HepG2 (cell line): ENCODE results near the gene P3R3URF. TPM values are rescaled to one million over a fixed set of nuclear protein-coding genes. Genes with fewer than 3 reads are reported as not detected.

Experiments
- ATAC-seq: fragments of 200-7000 bp; cut with Tn5 transposase; 3 replicates; pipeline ENCODE4 v1.9.1; 2020; ENCODE audit warnings: mild to moderate bottlenecking, moderate library complexity
- BruUV-seq: library from RNA; stranded (reverse); fragments of 400-500 nt; replicated peaks from 2 replicates; lab custom pipeline; 2021; lab: Mats Ljungman, UMichigan
- CTCF ChIA-PET: fragments of 300-600 bp; formaldehyde crosslinking; extraction: SDS; loops from one replicate; lab custom pipeline; 2021; ENCODE audit warnings: low total read pairs, inconsistent platforms, low intra/inter-chr PET ratio; lab: Yijun Ruan, JAX
- POLR2A ChIA-PET: fragments of 350-600 bp; sonication (Branson Sonifier 250); formaldehyde crosslinking; loops from one replicate; lab custom pipeline; 2020; ENCODE audit warnings: antibody characterized with exemption, inconsistent platforms; lab: Yijun Ruan, JAX
- DNase-seq: peaks from one replicate; pipeline ENCODE4 v3.0.0-alpha.2; 2015; ENCODE audit warnings: low spot score
- FAIRE-seq: peaks from 3 replicates; lab custom pipeline; 2011; peaks lifted over from hg19 to GRCh38; lab: Jason Lieb, UNC
- H2AFZ ChIP-seq: one replicate; pipeline ENCODE4 v1.6.1; 2011; ENCODE audit warnings: low read length, inconsistent platforms
- H3K27ac ChIP-seq: fragments of 300-600 bp; 3 replicates; pipeline ENCODE4 v1.8.0; 2011; ENCODE audit warnings: mixed run types, mild to moderate bottlenecking, mixed read lengths, low read length, inconsistent platforms; ENCODE audit not compliant: insufficient read depth; ENCODE audit errors: extremely low read length
- H3K27me3 ChIP-seq, 2 experiments: fragments of 200-600 bp in 1 of 2; 2 replicates in 1 of 2; 3 replicates in 1 of 2; pipeline versions ENCODE4 v1.6.0 to v1.8.0; 2011; ENCODE audit warnings: low read length in 2 of 2, mild to moderate bottlenecking in 2 of 2, moderate library complexity in 2 of 2, inconsistent platforms in 1 of 2; ENCODE audit not compliant: insufficient read depth in 2 of 2, control insufficient read depth in 1 of 2
- H3K36me3 ChIP-seq, 2 experiments: fragments of 200-600 bp in 1 of 2; replicated peaks in 1 of 2; 2 replicates in 1 of 2; 3 replicates in 1 of 2; pipeline versions ENCODE4 v1.5.1 to v1.8.0; 2011; ENCODE audit warnings: low read length in 2 of 2, inconsistent platforms in 1 of 2; ENCODE audit not compliant: insufficient read depth in 2 of 2, control insufficient read depth in 1 of 2
- H3K4me1 ChIP-seq: 2 replicates; pipeline ENCODE4 v1.5.1; 2012; ENCODE audit warnings: low read length, inconsistent platforms; ENCODE audit not compliant: insufficient read depth
- H3K4me2 ChIP-seq: 2 replicates; pipeline ENCODE4 v1.6.0; 2011; ENCODE audit warnings: low read depth, low read length, inconsistent platforms
- H3K4me3 ChIP-seq, 3 experiments: fragments of 200-600 bp in 1 of 3; sonication (generic), shearing (Covaris generic) in 1 of 3; replicated peaks in 1 of 3; 2 replicates each; pipeline ENCODE4 v1.5.1; 2011 to 2016; ENCODE audit warnings: low read length in 3 of 3, inconsistent platforms in 2 of 3, low read depth in 2 of 3, mild to moderate bottlenecking in 2 of 3, control low read depth in 1 of 3, mixed read lengths in 1 of 3; ENCODE audit not compliant: insufficient read depth in 1 of 3
- H3K79me2 ChIP-seq: one replicate; pipeline ENCODE4 v1.6.1; 2011; ENCODE audit warnings: low read length, inconsistent platforms; ENCODE audit not compliant: insufficient read depth
- H3K9ac ChIP-seq: 2 replicates; pipeline ENCODE4 v1.6.0; 2011; ENCODE audit warnings: mild to moderate bottlenecking, low read depth, low read length, inconsistent platforms; ENCODE audit not compliant: insufficient read depth
- H3K9me3 ChIP-seq: 2 replicates; pipeline ENCODE4 v1.5.1; 2012; ENCODE audit warnings: mild to moderate bottlenecking, low read length
- H4K20me1 ChIP-seq: 2 replicates; pipeline ENCODE4 v1.6.0; 2011; ENCODE audit warnings: inconsistent platforms, mild to moderate bottlenecking, low read length, moderate library complexity; ENCODE audit not compliant: insufficient read depth
- ATRX ChIP-seq: sonication (generic); formaldehyde crosslinking; IDR thresholded peaks from 2 replicates; pipeline ENCODE4 v1.4.0; 2020; ENCODE audit warnings: missing genetic modification reagents, borderline replicate concordance
- BRD4 ChIP-seq: sonication (generic); formaldehyde crosslinking; IDR thresholded peaks from 2 replicates; pipeline ENCODE4 v1.4.0; 2020; ENCODE audit warnings: missing genetic modification reagents
- JUND ChIP-seq: sonication (generic); formaldehyde crosslinking; IDR thresholded peaks from 2 replicates; pipeline ENCODE4 v1.8.0; 2022; ENCODE audit warnings: mild to moderate bottlenecking, missing genetic modification reagents
- KDM2A ChIP-seq: sonication (generic); formaldehyde crosslinking; IDR thresholded peaks from 2 replicates; pipeline ENCODE4 v1.4.0; 2020; ENCODE audit warnings: low read depth, missing genetic modification reagents, borderline replicate concordance
- MYNN ChIP-seq: sonication (generic); formaldehyde crosslinking; IDR thresholded peaks from 2 replicates; pipeline ENCODE4 v1.4.0; 2020; ENCODE audit warnings: mild to moderate bottlenecking, low read depth, missing genetic modification reagents
- NONO ChIP-seq, 2 experiments: fragments of 450-650 bp in 1 of 2; sonication (generic) in 1 of 2; formaldehyde crosslinking in 1 of 2; IDR thresholded peaks in 1 of 2; conservative IDR thresholded peaks in 1 of 2; 2 replicates each; pipeline versions ENCODE4 v1.6.1 to v1.8.0; 2017 to 2022; ENCODE audit warnings: mild to moderate bottlenecking in 1 of 2, missing genetic modification reagents in 1 of 2, moderate library complexity in 1 of 2
- POLR2G ChIP-seq: fragments of 200-400 bp; formaldehyde crosslinking; IDR thresholded peaks from 2 replicates; pipeline ENCODE4 v1.6.1; 2018; ENCODE audit warnings: mild to moderate bottlenecking, low read depth, low read length, moderate library complexity
- REXO4 ChIP-seq: sonication (generic); formaldehyde crosslinking; IDR thresholded peaks from 2 replicates; pipeline ENCODE4 v1.8.0; 2022; ENCODE audit warnings: missing genetic modification reagents, mild to moderate bottlenecking, borderline replicate concordance
- TMF1 ChIP-seq: sonication (generic); formaldehyde crosslinking; IDR thresholded peaks from 2 replicates; pipeline ENCODE4 v1.8.1; 2022; ENCODE audit warnings: low read depth, missing genetic modification reagents
- ZNF354B ChIP-seq: sonication (generic); formaldehyde crosslinking; IDR thresholded peaks from 2 replicates; pipeline ENCODE4 v1.8.0; 2022; ENCODE audit warnings: mild to moderate bottlenecking, missing genetic modification reagents
- ZNF619 ChIP-seq: sonication (generic); formaldehyde crosslinking; IDR thresholded peaks from 2 replicates; pipeline ENCODE4 v1.4.0; 2020; ENCODE audit warnings: mild to moderate bottlenecking, missing genetic modification reagents
- ZNF878 ChIP-seq: sonication (generic); formaldehyde crosslinking; IDR thresholded peaks from 2 replicates; pipeline ENCODE4 v1.8.1; 2023; ENCODE audit warnings: mild to moderate bottlenecking, missing genetic modification reagents, moderate library complexity
- WGBS: methylation state at CpG from one replicate; pipeline ENCODE4 v1.1.6; 2017; ENCODE audit warnings: low lambda C conversion rate; 5-methylcytosine and 5-hydroxymethylcytosine counted together
- in situ Hi-C: cut with HindIII; loops from 2 replicates; pipeline ENCODE4 v1.10.0; 2017; ENCODE audit warnings: low pct_unique_long_range_greater_than_20kb; ENCODE audit not compliant: extremely low pct_ligation_motif_present
- intact Hi-C: fragments of 100-400 bp; cut with micrococcal nuclease; formaldehyde crosslinking; loops from one replicate; pipeline ENCODE4 v1.10.0; 2022; ENCODE audit not compliant: unreplicated experiment
- polyA plus RNA-seq, 8 experiments: library from polyadenylated mRNA; depleted of rRNA in 3 of 8; stranded (reverse) in 7 of 8; unstranded in 1 of 8; fragments of >200 nt; fragmentation: Illumina TruSeq in 4 of 8; extraction: Trizol in 4 of 8; gene quantifications; 2 replicates each; pipeline versions ENCODE4 v1.2.1 to v1.2.3, GENCODE V29; 2011 to 2016; ENCODE audit warnings: low read depth in 4 of 8, missing spikeins in 1 of 8, mixed read lengths in 1 of 8; ENCODE audit not compliant: insufficient read depth in 1 of 8
- total RNA-seq, 5 experiments: library from RNA; depleted of rRNA; stranded (reverse); fragments of >200 nt; fragmentation: Illumina TruSeq; extraction: Trizol; gene quantifications; 2 replicates each; pipeline ENCODE4 v1.2.3, GENCODE V29; 2016; ENCODE audit warnings: low read depth in 1 of 5
- TF ChIP-seq, protein P1 (sequence below): IDR thresholded peaks from 2 replicates; pipeline ENCODE4 v1.6.1; 2012; ENCODE audit warnings: low read length, improper control_type of control experiment

The P3R3URF gene
- total and polyA plus RNA-seq, 2 of the 13 experiments (the other 11 are each of a cell fraction or from before 2014, with no cell fraction given), result not detected

DNA sequence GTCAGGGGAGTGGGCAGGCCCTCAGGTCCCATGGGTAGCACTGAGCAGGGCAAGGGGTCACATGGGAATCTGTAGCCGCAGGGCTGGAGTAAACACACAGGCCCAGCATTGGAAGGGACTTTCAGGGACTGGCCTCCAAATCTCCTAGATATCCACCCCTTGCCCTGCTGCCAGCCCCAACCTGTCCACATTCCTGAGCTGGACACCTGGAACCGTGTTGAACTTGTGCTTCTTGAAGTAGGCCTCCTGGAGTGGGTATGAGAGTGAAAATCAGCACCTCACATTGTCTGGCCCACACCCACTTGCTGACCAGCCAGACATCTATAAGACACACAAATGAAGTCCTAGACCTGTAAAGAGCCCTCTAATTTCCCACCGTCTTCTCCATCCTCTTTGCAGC is 14.3 kb upstream of the P3R3URF start:
- Histone ChIP-seq H3K9me3 (no peaks in the 10 kb centered on the region), H2AFZ (no peak overlapping the region), H3K4me3 (no peak overlapping the region), H3K27ac (no peak overlapping the region), H3K36me3 (peaks cover 5 to 41% of the 10 kb centered on the region in 2 experiments; a peak in 3 of 5 replicates), H3K79me2 (no peaks in the 10 kb centered on the region), H3K4me2 (no peak overlapping the region), H4K20me1 (no peaks in the 10 kb centered on the region), H3K4me1 (peaks cover 7% of the 10 kb centered on the region), H3K27me3 (no peaks in the 10 kb centered on the region), H3K9ac (no peak overlapping the region)
- CTCF ChIA-PET, result no interaction called here
- TF ChIP-seq, protein P1, sequence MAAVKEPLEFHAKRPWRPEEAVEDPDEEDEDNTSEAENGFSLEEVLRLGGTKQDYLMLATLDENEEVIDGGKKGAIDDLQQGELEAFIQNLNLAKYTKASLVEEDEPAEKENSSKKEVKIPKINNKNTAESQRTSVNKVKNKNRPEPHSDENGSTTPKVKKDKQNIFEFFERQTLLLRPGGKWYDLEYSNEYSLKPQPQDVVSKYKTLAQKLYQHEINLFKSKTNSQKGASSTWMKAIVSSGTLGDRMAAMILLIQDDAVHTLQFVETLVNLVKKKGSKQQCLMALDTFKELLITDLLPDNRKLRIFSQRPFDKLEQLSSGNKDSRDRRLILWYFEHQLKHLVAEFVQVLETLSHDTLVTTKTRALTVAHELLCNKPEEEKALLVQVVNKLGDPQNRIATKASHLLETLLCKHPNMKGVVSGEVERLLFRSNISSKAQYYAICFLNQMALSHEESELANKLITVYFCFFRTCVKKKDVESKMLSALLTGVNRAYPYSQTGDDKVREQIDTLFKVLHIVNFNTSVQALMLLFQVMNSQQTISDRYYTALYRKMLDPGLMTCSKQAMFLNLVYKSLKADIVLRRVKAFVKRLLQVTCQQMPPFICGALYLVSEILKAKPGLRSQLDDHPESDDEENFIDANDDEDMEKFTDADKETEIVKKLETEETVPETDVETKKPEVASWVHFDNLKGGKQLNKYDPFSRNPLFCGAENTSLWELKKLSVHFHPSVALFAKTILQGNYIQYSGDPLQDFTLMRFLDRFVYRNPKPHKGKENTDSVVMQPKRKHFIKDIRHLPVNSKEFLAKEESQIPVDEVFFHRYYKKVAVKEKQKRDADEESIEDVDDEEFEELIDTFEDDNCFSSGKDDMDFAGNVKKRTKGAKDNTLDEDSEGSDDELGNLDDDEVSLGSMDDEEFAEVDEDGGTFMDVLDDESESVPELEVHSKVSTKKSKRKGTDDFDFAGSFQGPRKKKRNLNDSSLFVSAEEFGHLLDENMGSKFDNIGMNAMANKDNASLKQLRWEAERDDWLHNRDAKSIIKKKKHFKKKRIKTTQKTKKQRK, result no peak
- TF ChIP-seq NONO (IDR thresholded peaks at IDR 0.05) (no peak), NONO (CRISPR knock-in tag; conservative IDR thresholded peaks at IDR 0.05) (no peak), KDM2A (CRISPR knock-in tag) (no peak), JUND (CRISPR knock-in tag) (no peak), ZNF619 (CRISPR knock-in tag) (no peak), POLR2G (no peak), ATRX (CRISPR knock-in tag) (no peak), TMF1 (no peak), BRD4 (CRISPR knock-in tag) (no peak), ZNF878 (no peak), ZNF354B (no peak), REXO4 (CRISPR knock-in tag) (no peak), MYNN (CRISPR knock-in tag) (no peak)
- DNase-seq (no peak), ATAC-seq (no peak), FAIRE-seq (no peak)
- BruUV-seq, result no TSS peak
- WGBS, result 87% methylated on average over 2 of the region's 3 CpGs
- intact Hi-C loops (no loop called here), in situ Hi-C loops (no loop called here)
- POLR2A ChIA-PET, result no interaction called here
